Duodenal mucosa (tissue), 2 donors: ENCODE data around the gene LMNTD1.

Experiments used
- H3K27ac ChIP-seq: one replicate; pipeline ENCODE4 v1.7.0; 2013; ENCODE audit warnings: low read depth, low read length
- H3K27me3 ChIP-seq, 2 donors: one replicate each; pipeline ENCODE4 v1.7.0; 2013; ENCODE audit warnings: low read length in 2 of 2, control low read depth in 1 of 2; ENCODE audit not compliant: insufficient read depth in 2 of 2, control insufficient read depth in 1 of 2
- H3K36me3 ChIP-seq, 2 donors: one replicate each; pipeline ENCODE4 v1.7.0; 2013; ENCODE audit warnings: low read length in 2 of 2, control low read depth in 1 of 2; ENCODE audit not compliant: insufficient read depth in 2 of 2, control insufficient read depth in 1 of 2
- H3K4me1 ChIP-seq, 2 donors: one replicate each; pipeline ENCODE4 v1.7.0; 2013; ENCODE audit warnings: low read length in 2 of 2, control low read depth in 1 of 2; ENCODE audit not compliant: insufficient read depth in 2 of 2, control insufficient read depth in 1 of 2
- H3K4me3 ChIP-seq, 2 donors: one replicate each; pipeline ENCODE4 v1.7.0; 2013; ENCODE audit warnings: low read length in 2 of 2, low read depth in 1 of 2
- H3K9ac ChIP-seq, 2 donors: one replicate each; pipeline ENCODE4 v1.7.0; 2013; ENCODE audit warnings: low read length in 2 of 2, low read depth in 1 of 2
- H3K9me3 ChIP-seq, 2 donors: one replicate each; pipeline ENCODE4 v1.7.0; 2013; ENCODE audit warnings: low read length in 2 of 2, control low read depth in 1 of 2; ENCODE audit not compliant: control insufficient read depth in 1 of 2

LMNTD1 gene

DNA sequence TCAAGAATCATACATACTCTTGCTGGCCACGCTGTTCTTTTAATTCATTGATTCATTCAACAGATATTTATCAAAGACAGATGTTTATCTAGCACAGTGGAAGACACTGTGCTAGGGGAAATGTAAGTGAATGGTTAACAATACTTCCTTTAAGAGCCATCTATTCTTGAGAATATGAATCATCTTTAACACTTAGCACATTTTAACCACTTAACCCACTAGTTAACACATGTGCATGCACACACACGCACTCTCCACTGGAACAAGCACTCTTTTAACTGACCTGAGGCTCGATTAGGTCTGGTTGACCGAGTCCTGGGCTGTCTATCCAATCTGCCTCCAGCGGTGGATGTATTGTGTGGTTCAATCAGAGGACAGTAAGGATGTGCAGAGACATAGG is 34.6 kb downstream of the LMNTD1 start:
- no peaks in the 10 kb centered on the region for H3K36me3 ChIP-seq
- no peak overlapping the region for H3K9ac ChIP-seq
- H3K9me3 ChIP-seq = no peaks in the 10 kb centered on the region
- no peak overlapping the region for H3K4me3 ChIP-seq
- H3K27me3 ChIP-seq = no peaks in the 10 kb centered on the region
- no peak overlapping the region for H3K27ac ChIP-seq
- H3K4me1 ChIP-seq = no peaks in the 10 kb centered on the region

- no peaks in the 10 kb centered on the region for H3K4me1 ChIP-seq
- no peaks in the 10 kb centered on the region for H3K27me3 ChIP-seq
- H3K27ac ChIP-seq = no peak overlapping the region
- no peak overlapping the region for H3K9ac ChIP-seq
- no peaks in the 10 kb centered on the region for H3K36me3 ChIP-seq
- no peaks in the 10 kb centered on the region for H3K9me3 ChIP-seq
- no peak overlapping the region for H3K4me3 ChIP-seq
Observed at GRCh38 chr12:25504744-25505143, 48.3 kb downstream of the LMNTD1 start.

DNA sequence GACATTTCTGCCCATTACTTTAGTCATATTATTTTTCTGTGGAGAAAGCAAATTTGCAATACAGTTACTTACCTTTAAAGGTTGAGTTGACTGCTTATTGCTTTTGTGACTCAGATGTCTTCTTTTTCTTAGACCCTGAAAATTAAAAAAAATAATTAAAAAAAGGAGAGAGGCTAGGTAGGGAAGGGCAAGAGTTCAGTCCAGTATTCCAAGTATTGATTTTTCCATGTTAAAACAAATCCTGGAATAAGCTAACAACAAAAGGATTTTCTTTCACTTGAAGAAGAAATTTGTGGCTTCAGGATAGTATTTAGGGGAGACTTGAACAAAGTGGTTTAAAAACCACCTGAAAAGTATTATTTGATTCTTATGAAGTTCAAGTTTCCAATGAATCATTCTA is 49.4 kb downstream of the LMNTD1 start:
- no peaks in the 10 kb centered on the region for H3K27me3 ChIP-seq
- H3K4me3 ChIP-seq = no peak overlapping the region
- H3K9me3 ChIP-seq = no peaks in the 10 kb centered on the region
- no peak overlapping the region for H3K9ac ChIP-seq
- H3K27ac ChIP-seq = no peak overlapping the region
- no peaks in the 10 kb centered on the region for H3K4me1 ChIP-seq
- no peaks in the 10 kb centered on the region for H3K36me3 ChIP-seq

DNA sequence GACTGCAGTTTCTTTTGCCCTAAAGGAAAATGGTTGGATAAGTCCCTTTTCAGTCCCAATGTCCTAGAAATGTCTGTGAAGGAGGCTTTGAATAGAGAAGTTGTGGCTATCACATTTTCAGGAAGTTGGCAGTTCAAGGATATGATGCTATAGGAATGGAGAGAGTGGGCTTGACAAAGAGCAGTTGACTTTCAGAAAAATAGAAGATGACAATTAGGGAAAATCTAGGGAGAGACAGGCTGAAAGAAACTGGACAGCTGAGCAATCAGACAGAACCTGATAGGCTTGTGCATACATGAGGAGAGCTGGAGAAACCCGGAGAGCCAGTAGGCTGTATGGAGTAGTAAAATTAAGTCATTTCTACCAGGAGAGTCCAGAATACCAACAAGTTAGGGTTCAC is 50.5 kb downstream of the LMNTD1 start:
- H3K27me3 ChIP-seq = no peaks in the 10 kb centered on the region
- no peaks in the 10 kb centered on the region for H3K36me3 ChIP-seq
- no peak overlapping the region for H3K9ac ChIP-seq
- no peak overlapping the region for H3K27ac ChIP-seq
- no peaks in the 10 kb centered on the region for H3K4me1 ChIP-seq
- no peak overlapping the region for H3K4me3 ChIP-seq
- H3K9me3 ChIP-seq = no peaks in the 10 kb centered on the region

DNA sequence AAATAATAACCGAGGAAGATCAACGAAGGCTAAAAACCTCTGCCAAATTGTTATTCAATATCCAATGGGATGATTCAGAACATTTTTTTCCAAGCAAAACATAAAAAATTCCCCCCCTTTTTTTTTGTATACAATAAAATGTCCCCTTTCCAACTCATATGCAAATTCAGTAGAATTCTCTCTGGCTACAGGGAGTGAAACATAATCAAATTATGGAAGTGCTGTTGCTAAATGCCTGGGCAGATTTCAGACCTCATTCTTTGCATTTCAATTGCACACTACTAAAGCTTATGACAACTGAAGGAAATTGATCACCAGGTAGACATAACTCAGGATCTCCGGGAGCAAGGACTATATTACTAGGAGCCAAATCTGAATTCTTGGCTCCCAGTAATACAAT is 51.0 kb downstream of the LMNTD1 start:
- Histone ChIP-seq H3K9ac (no peak overlapping the region), H3K9me3 (no peaks in the 10 kb centered on the region), H3K4me3 (no peak overlapping the region), H3K4me1 (no peaks in the 10 kb centered on the region), H3K27ac (no peak overlapping the region), H3K36me3 (no peaks in the 10 kb centered on the region), H3K27me3 (no peaks in the 10 kb centered on the region)

GRCh38 chr12:25501549-25501948 is 51.5 kb downstream of the LMNTD1 start:
- no peaks in the 10 kb centered on the region for H3K4me1 ChIP-seq
- no peaks in the 10 kb centered on the region for H3K36me3 ChIP-seq
- H3K27ac ChIP-seq = no peak overlapping the region
- no peaks in the 10 kb centered on the region for H3K27me3 ChIP-seq
- H3K9me3 ChIP-seq = no peaks in the 10 kb centered on the region
- no peak overlapping the region for H3K9ac ChIP-seq
- no peak overlapping the region for H3K4me3 ChIP-seq

GRCh38 chr12:25500651-25501050 is 52.4 kb downstream of the LMNTD1 start:
- no peak overlapping the region for H3K9ac ChIP-seq
- no peaks in the 10 kb centered on the region for H3K9me3 ChIP-seq
- no peaks in the 10 kb centered on the region for H3K27me3 ChIP-seq
- H3K27ac ChIP-seq = no peak overlapping the region
- no peaks in the 10 kb centered on the region for H3K36me3 ChIP-seq
- H3K4me1 ChIP-seq = no peaks in the 10 kb centered on the region
- H3K4me3 ChIP-seq = no peak overlapping the region

- no peaks in the 10 kb centered on the region for H3K4me1 ChIP-seq
- H3K9ac ChIP-seq = no peak overlapping the region
- no peaks in the 10 kb centered on the region for H3K36me3 ChIP-seq
- H3K9me3 ChIP-seq = no peaks in the 10 kb centered on the region
- no peak overlapping the region for H3K4me3 ChIP-seq
- H3K27me3 ChIP-seq = no peaks in the 10 kb centered on the region
- no peak overlapping the region for H3K27ac ChIP-seq
Observed at GRCh38 chr12:25497021-25497420, 56.1 kb downstream of the LMNTD1 start.

- H3K27me3 ChIP-seq = no peaks in the 10 kb centered on the region
- no peaks in the 10 kb centered on the region for H3K4me1 ChIP-seq
- no peaks in the 10 kb centered on the region for H3K36me3 ChIP-seq
- H3K9ac ChIP-seq = no peak overlapping the region
- no peaks in the 10 kb centered on the region for H3K9me3 ChIP-seq
- no peak overlapping the region for H3K27ac ChIP-seq
- no peak overlapping the region for H3K4me3 ChIP-seq
Observed at GRCh38 chr12:25496098-25496587, 56.9 kb downstream of the LMNTD1 start.

- H3K9ac ChIP-seq = no peak overlapping the region
- no peaks in the 10 kb centered on the region for H3K36me3 ChIP-seq
- no peaks in the 10 kb centered on the region for H3K4me1 ChIP-seq
- no peak overlapping the region for H3K4me3 ChIP-seq
- no peaks in the 10 kb centered on the region for H3K27me3 ChIP-seq
- H3K27ac ChIP-seq = no peak overlapping the region
- no peaks in the 10 kb centered on the region for H3K9me3 ChIP-seq
Observed at GRCh38 chr12:25495331-25496097, 57.6 kb downstream of the LMNTD1 start.
